GM18870 (cell line): ENCODE measurements around the gene MAP7.

Experiments used
- ATAC-seq: cut with Tn5 transposase; IDR thresholded peaks from one replicate; pipeline ENCODE4 v1.9.1; 2021; ENCODE audit warnings: moderate library complexity; ENCODE audit not compliant: unreplicated experiment

MAP7 gene

GRCh38 chr6:136566007-136566487 lies 15.8 kb upstream of the MAP7 start:
- ATAC-seq = no peak

- ATAC-seq = no peak
Measured at GRCh38 chr6:136564180-136564579, 14.0 kb upstream of the MAP7 start.

- no peak for ATAC-seq
Measured at GRCh38 chr6:136563386-136564152, 13.3 kb upstream of the MAP7 start.

GRCh38 chr6:136562211-136562610 lies 12.0 kb upstream of the MAP7 start:
- no peak for ATAC-seq

GRCh38 chr6:136553166-136553787 lies 3.1 kb upstream of the MAP7 start:
- ATAC-seq = no peak

GRCh38 chr6:136552054-136552453 lies 1.8 kb upstream of the MAP7 start:
- no peak for ATAC-seq

GRCh38 chr6:136551103-136551502 lies 881 bp upstream of the MAP7 start:
- no peak for ATAC-seq

GRCh38 chr6:136550045-136550329 lies 235 bp downstream of the MAP7 start:
- ATAC-seq = no peak

GRCh38 chr6:136549300-136550044 lies 750 bp downstream of the MAP7 start:
- ATAC-seq = no peak

GRCh38 chr6:136548582-136549299 lies 1.5 kb downstream of the MAP7 start:
- no peak for ATAC-seq

GRCh38 chr6:136547871-136548270 lies 2.4 kb downstream of the MAP7 start:
- no peak for ATAC-seq

GRCh38 chr6:136547336-136547735 lies 2.9 kb downstream of the MAP7 start:
- ATAC-seq = no peak

- ATAC-seq = no peak
Measured at GRCh38 chr6:136546331-136546730, 3.9 kb downstream of the MAP7 start.

GRCh38 chr6:136544326-136544725 lies 5.9 kb downstream of the MAP7 start:
- no peak for ATAC-seq

GRCh38 chr6:136541395-136541794 lies 8.8 kb downstream of the MAP7 start:
- ATAC-seq = no peak

- no peak for ATAC-seq
Measured at GRCh38 chr6:136539967-136540652, 10.1 kb downstream of the MAP7 start.

GRCh38 chr6:136538836-136539235 lies 11.4 kb downstream of the MAP7 start:
- ATAC-seq = no peak

- ATAC-seq = no peak
Measured at GRCh38 chr6:136535880-136536650, 14.2 kb downstream of the MAP7 start.

GRCh38 chr6:136535017-136535765 lies 15.0 kb downstream of the MAP7 start:
- no peak for ATAC-seq
